22Rv1 (cell line): ENCODE measurements around the gene PAPLN.

Experiments used
- H3K27ac ChIP-seq: fragments of 450-650 bp; 2 replicates; pipeline ENCODE4 v1.5.1; 2017
- CTCF ChIP-seq: fragments of 450-650 bp; IDR thresholded peaks from 2 replicates; pipeline ENCODE4 v1.5.1; 2017; ENCODE audit warnings: mild to moderate bottlenecking
- ZFX ChIP-seq: fragments of 450-650 bp; IDR thresholded peaks from 2 replicates; pipeline ENCODE4 v1.6.1; 2017; ENCODE audit warnings: antibody characterized with exemption, borderline replicate concordance

Gene PAPLN

DNA sequence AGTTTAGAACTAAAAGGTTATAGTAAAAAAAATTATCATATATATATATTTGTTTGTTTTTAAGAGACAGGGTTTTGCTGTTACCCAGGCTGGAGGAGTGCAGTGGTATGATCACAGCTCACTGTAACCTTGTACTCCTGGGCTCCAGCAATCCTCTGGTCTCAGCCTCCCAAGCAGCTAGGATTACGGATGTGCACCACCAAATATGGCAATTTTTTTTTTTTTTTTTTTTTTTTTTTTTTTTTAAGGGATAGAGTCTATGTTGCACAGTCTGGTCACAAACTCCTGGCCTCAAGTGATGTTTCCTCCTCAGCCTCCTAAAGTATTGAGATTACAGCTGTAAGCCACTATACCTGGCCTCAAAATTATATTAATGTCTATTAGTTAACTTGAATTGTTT, 48.7 kb downstream of the PAPLN start:
- TF ChIP-seq CTCF (no peak), ZFX (no peak)
- no peak overlapping the region for H3K27ac ChIP-seq

DNA sequence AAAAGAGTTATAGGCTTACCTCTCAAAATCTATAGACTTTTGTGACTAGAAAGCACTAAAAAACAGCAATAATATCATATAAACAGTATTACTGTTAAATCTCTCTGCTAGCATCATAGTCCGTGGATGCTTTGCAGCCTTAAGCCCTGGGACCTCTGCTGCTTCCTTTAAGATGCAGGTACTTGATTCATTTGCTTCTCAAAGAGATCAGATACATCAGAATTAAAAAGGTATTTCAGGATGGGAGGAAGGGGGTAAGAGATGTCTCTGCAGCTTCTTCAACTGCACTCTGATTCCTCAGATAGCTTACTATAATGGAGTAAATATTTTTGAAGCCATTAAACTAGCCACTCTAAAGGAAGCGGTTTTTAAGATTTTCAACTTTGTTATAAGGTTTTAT, 49.3 kb downstream of the PAPLN start:
- no peak overlapping the region for H3K27ac ChIP-seq
- no peak for TF ChIP-seq ZFX
- no peak for TF ChIP-seq CTCF

DNA sequence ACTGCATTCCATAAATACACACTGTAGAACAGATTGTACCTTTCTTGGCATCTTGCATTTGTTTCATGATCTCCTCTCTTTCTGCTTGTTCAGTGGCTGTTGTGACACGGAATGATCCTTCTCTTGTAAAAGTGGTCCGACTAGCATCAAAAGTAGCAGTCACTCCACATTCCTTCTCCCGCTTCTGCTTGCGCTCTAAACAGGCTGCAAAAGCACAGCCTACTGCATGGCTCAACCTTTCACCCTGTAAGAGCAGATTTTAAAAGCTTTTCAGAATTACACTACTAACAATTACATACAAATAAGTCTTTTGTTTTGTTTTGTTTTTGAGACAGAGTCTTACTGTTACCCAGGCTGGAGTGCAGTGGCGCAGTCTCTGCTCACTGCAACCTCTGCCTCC, 49.8 kb downstream of the PAPLN start:
- H3K27ac ChIP-seq, result no peak overlapping the region
- TF ChIP-seq ZFX (no peak), CTCF (no peak)

GRCh38 chr14:73289308-73289707, 52.0 kb downstream of the PAPLN start:
- TF ChIP-seq ZFX (no peak), CTCF (no peak)
- H3K27ac ChIP-seq, result no peak overlapping the region

GRCh38 chr14:73289729-73290128, 52.4 kb downstream of the PAPLN start:
- no peak for TF ChIP-seq CTCF
- no peak for TF ChIP-seq ZFX
- no peak overlapping the region for H3K27ac ChIP-seq

DNA sequence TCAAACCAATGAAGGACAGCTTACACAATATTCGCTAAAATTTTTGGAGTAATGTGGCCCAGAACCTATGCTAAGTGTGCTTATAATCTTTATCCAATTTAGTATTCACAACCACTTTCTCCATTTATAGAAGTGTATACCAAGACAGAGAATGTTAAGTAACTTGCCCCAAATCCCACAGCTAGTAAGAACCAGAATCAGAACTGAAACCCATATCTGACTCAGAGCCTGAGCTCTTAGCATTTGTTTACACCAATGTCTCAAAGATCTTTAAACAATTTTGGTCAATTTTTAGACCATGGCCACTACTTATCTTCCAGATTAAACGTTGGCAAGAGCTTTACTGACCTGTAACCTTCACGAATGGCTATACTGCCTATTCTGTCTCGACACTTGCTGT, 53.0 kb downstream of the PAPLN start:
- no peak overlapping the region for H3K27ac ChIP-seq
- no peak for TF ChIP-seq ZFX
- no peak for TF ChIP-seq CTCF

GRCh38 chr14:73293782-73294781, 56.8 kb downstream of the PAPLN start:
- no peak overlapping the region for H3K27ac ChIP-seq
- TF ChIP-seq CTCF (no peak), ZFX (no peak)
